ENCODE measurements around the gene HSPG2.

GRCh38 chr1:21823206-21823979 lies 113.7 kb downstream of the HSPG2 start:
- TF ChIP-seq, protein P1, sequence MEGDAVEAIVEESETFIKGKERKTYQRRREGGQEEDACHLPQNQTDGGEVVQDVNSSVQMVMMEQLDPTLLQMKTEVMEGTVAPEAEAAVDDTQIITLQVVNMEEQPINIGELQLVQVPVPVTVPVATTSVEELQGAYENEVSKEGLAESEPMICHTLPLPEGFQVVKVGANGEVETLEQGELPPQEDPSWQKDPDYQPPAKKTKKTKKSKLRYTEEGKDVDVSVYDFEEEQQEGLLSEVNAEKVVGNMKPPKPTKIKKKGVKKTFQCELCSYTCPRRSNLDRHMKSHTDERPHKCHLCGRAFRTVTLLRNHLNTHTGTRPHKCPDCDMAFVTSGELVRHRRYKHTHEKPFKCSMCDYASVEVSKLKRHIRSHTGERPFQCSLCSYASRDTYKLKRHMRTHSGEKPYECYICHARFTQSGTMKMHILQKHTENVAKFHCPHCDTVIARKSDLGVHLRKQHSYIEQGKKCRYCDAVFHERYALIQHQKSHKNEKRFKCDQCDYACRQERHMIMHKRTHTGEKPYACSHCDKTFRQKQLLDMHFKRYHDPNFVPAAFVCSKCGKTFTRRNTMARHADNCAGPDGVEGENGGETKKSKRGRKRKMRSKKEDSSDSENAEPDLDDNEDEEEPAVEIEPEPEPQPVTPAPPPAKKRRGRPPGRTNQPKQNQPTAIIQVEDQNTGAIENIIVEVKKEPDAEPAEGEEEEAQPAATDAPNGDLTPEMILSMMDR (IDR thresholded peaks at IDR 0.05; ENCODE audit: insufficient read depth, low read length): no peak
- TF ChIP-seq POLR2AphosphoS5 (IDR thresholded peaks at IDR 0.05; ENCODE audit: low read depth): no peak
